Gastrocnemius medialis (tissue), 4 donors: ENCODE data around the gene HSPB9.

Experiments
- CTCF ChIP-seq, 5 experiments: fragments of 450-650 bp in 3 of 5; fragments of 200-600 bp in 2 of 5; sonication (generic) in 2 of 5; IDR thresholded peaks in 4 of 5; conservative IDR thresholded peaks in 1 of 5; 1 replicate in 4 of 5; 2 replicates in 1 of 5; pipeline ENCODE4 v1.5.1; 2016 to 2019; ENCODE audit warnings: antibody characterized with exemption in 5 of 5, mild to moderate bottlenecking in 3 of 5, moderate library complexity in 3 of 5
- POLR2A ChIP-seq, 2 donors: fragments of 450-650 bp; IDR thresholded peaks; one replicate each; pipeline ENCODE4 v1.6.1; 2017; ENCODE audit warnings: antibody characterized with exemption in 2 of 2, mild to moderate bottlenecking in 2 of 2, moderate library complexity in 2 of 2

- TF ChIP-seq CTCF (IDR thresholded peaks at IDR 0.05 in 4 of 5, conservative IDR thresholded peaks at IDR 0.05 in 1 of 5) (no peak), POLR2A (IDR thresholded peaks at IDR 0.05) (no peak)
Measured at GRCh38 chr17:42165751-42166150, 43.1 kb downstream of the HSPB9 start.
